Measurements from ENCODE around the gene TSNAX.
A peak's percentile ranks its signal among the peaks of the same experiment; 100 is the strongest.
"Not testable (repeated sequence)": the region's sequence is repeated elsewhere in the genome, so short reads cannot be mapped to it uniquely, and the experiment has no call there.

Gene TSNAX

DNA sequence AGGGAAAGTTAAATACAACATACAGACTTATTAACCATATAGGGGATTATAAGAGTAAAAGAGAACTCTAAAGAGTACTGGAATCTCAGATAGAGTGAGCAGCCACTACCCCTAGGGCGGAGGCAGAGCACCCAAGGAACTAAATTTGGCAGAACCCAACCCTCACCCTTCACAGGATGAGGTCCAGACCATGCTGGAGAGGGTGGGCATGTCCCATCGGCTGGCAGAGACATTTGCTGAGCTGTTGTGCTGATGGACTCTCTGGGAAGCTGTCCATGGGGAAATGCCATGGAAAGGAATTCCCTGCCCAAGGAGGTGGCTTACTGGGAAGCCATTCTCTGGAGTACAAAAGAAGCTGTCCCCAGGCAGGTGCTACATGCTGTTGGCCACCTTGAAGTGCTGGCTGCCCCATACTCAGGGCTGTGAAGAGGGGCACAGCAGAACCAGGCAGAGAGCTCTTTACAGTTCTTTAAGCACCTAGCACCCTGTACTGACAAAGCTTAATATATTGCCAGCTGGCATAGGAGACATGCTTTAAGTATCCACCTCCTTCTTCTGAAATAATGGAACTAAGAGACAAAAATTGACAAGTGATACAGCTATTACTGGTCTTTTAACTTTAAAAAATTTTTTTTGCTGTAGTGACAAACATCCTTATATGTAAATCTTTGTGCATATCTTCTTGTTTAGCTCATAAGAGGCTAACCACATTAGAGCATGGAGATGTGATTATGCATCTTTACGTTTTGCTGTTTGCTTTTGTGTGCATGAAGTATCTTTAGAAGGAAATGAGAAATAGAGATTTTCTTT lies 29.6 kb downstream of the TSNAX start:
- DNase-seq (ENCODE audit: extremely low spot score, insufficient read length, low read depth) (no peak), FAIRE-seq (no peak)

DNA sequence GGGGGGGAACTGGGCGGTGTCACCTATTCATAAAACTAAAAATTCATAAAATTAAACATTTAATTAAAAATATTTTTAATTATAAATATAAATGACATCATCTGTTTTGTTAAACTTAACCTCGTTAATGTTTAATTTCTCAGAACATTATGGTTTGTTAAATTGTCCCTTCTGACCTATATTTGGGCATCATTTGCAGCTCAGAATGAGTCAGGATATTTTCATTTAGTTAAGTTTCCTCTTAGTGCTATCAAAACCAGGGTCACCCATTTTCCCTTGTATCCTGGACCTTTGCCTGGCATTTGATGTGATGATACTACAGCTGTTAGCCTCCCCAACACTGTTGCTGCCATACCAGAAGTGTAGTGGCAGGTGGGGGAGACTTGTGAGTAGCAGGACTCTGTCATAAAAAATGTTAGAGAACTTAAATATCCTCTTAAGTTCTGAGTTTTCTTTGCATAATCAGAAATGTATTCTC lies 30.3 kb downstream of the TSNAX start:
- no peak for FAIRE-seq
- DNase-seq (ENCODE audit: extremely low spot score, insufficient read length, low read depth): no peak

DNA sequence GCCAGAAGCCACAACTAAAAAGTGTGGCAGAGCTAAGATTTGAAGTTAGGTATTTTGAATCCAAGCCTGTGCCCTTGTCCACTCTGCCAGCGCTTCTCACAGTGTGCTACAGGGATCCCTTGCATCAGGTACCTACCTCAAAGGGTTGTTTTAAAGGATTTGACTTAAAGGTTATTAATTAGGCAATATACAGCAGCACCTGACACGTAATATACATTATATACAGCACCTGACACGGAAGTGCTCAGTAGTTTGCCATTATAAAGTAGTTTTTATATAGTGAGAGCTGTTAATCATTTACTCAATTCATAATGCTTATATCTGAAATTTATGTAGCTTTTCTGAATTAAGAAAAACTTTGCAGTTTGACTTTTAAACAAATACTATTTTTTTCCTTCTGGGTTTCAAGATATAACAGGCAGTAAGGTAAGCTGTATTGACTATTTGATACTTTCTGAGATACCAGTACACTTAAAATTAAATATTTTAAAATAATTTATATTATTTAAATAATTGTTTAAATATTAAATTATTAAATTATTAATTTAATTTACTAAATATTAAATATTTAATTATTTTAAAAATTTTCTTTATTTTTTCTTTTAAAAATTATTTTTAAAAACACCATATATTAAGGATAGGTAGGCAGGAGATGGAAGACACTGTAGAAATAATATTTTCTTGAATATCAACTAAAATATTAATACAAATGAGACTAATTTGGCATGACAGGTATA lies 33.3 kb downstream of the TSNAX start:
- FAIRE-seq: no peak
- DNase-seq (ENCODE audit: extremely low spot score, insufficient read length, low read depth): no peak

DNA sequence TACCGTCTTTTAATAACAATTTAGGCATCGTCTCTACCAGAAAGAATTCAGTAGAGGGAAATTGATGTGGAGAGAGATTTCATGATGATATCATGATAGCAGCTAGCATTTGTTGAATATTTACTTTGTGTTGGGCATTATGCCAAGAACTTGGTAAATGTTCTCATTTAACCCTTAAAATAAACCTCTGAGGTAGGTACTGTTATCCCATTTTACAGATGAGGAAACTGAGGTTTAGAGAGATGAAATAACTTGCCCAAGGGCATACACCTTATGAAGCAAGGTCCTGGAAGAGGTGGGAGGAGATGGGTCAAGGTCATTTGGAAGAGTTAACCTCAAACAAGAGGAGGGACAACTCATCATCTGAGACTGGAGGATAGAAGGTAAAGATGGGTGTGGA lies 34.8 kb downstream of the TSNAX start:
- no peak for DNase-seq (ENCODE audit: extremely low spot score, insufficient read length, low read depth)
- no peak for FAIRE-seq

DNA sequence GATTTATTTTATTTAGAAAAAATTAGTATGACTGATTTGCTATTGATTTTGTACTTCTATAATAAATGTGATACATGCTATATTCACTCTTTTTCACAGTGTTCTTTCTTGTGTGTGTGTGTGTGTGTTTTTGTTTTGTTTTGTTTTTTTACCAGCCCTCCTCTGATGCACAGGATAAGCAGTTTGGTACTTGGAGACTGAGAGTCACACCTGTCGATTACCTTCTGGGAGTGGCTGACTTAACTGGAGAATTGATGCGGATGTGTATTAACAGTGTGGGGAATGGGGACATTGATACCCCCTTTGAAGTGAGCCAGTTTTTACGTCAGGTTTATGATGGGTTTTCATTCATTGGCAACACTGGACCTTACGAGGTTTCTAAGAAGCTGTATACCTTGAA lies 35.9 kb downstream of the TSNAX start:
- DNase-seq (ENCODE audit: extremely low spot score, insufficient read length, low read depth): no peak
- no peak for FAIRE-seq

DNA sequence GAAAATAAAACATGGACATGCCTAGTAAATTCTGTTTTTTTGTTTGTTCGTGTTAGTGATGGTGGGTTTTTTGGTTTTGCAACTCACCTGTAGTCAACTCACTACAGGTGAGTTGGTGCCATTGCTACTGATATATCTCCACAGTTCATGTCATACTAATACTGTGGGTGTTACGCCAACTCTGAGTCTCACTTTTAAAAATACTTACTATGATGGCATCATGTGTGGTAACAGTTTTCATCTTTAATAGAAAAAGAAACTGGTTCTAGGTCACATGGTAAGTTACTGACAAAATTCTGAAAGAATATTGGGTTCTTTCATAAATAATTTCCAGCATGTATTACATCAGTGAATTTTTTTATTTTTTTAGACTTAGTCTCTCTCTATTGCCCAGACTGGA lies 38.0 kb downstream of the TSNAX start:
- no peak for FAIRE-seq
- no peak for DNase-seq (ENCODE audit: extremely low spot score, insufficient read length, low read depth)

DNA sequence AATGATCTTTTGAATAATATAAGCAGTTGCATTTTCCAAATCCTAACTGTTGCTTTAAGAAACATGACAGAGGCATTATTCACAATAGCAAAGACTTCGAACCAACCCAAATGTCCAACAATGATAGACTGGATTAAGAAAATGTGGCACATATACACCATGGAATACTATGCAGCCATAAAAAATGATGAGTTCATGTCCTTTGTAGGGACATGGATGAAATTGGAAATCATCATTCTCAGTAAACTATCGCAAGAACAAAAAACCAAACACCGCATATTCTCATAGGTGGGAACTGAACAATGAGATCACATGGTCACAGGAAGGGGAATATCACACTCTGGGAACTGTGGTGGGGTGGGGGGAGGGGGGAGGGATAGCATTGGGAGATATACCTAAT lies 41.8 kb downstream of the TSNAX start:
- not testable (repeated sequence) for FAIRE-seq; DNase-seq (ENCODE audit: extremely low spot score, insufficient read length, low read depth)

DNA sequence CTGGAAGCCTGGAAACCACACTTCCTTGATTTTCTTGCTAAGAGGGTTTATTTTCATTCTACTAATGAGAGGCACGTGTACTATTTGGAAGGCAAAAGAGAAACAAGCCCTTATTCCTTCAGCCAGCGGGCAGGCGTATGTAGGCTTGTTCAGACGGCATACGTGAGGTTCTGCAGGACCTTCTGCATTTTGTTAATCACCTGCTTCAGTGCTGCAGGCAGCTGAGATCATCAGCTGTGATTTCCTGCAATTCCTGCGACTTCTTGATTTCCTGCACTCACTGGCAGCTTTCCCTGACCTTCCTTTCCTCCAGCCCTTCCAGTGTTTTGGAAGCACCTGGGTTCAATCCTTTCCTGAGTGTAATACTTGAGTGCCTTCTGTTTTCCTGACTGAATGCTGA lies 43.4 kb downstream of the TSNAX start:
- DNase-seq (ENCODE audit: extremely low spot score, insufficient read length, low read depth): no peak
- no peak for FAIRE-seq

DNA sequence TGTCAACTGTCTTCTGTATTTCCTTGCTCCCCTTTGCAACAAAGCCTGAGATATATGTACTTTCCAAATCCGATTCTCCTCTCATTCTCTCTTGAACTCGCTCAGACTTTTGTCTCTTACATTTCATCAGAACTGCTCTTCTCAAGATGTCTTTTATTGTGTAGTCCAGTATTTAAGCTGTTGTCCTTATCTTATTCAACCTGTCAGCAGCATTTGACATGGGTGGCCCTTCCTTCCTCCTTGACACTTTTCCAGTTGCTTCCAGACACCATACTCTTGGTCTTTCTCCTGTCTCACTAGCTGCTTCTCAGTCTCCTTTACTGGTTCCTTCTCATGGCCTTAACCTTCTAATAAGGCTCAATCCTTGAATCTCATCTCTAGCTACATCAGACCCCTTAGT lies 47.0 kb downstream of the TSNAX start:
- FAIRE-seq (no peak), DNase-seq (ENCODE audit: extremely low spot score, insufficient read length, low read depth) (no peak)

DNA sequence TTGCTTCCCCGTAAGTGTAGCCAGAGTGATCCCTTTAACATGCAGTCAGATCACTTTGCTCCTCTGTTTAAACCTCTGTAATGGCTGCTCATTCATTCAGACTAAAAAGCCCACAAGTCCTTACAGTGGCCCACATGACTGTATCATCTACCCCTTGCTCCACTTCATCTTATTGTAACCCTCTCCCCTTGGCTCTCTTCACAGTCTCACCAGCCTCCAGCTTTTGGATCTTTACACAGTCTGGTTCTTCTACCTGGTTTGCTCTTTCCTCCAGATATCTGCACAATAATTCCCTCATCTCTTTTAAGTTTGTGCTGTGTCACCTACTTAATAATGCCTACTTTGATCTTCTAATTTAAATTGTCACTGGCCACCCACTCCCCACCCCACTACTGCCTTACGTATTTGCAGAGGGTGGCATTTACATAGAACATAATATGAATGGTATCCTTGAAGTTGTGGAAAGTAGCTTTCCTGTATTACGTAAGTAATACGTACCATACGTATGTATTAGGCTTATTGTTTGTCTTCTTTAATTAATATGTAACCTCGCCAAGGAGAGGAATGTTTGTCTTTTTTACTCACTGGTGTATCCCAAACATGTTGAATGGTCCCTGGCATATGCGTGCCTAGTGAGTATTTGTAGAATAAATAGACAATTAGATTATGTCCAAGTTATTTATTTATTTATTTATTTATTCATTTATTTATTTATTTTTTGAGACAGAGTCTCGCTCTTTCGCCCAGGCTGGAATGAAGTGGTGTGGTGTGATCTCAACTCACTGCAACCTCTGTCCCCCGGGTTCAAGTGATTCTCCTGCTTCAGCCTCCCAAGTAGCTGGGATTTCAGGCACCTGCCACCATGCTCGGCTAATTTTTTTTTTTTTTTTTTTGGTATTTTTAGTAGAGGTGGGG lies 48.6 kb downstream of the TSNAX start:
- no peak for DNase-seq (ENCODE audit: extremely low spot score, insufficient read length, low read depth)
- FAIRE-seq: no peak

DNA sequence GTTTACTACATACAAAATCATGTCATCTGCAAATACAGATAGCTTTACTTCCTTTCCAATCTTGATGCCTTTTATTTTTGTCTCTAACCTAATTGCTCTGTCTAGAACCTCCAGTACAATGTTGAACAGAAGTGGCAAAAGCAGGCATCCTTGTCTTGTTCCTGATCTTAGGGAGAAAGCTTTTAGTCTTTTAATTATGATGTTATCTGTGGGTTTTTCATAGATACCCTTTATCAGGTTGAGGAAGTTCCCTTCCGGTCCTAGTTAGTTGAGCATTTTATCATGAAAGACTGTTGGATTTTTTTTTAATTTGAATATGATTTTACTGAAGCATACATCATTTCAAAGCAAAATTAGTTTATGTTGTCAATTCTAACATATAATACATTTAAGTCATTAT lies 52.4 kb downstream of the TSNAX start:
- DNase-seq (ENCODE audit: extremely low spot score, insufficient read length, low read depth) (no peak), FAIRE-seq (no peak)

DNA sequence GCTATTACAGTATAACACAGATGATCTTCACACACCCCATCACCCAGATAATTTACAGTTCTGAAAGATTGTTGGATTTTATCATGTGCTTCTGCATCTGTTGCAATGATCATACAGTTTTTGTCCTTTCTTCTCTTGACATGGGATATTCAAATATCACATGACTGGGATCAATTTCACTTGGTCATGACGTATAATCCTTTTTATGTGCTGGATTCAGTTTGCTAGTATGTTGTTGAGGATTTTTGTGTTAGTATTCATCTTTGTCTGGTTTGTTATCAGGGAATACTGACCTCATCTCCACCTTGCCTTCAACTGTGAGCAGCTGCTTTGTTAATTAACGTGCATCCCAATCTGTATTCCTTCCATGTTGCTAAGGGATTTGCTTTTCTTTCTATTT lies 53.4 kb downstream of the TSNAX start:
- DNase-seq (ENCODE audit: extremely low spot score, insufficient read length, low read depth): no peak
- FAIRE-seq: no peak

DNA sequence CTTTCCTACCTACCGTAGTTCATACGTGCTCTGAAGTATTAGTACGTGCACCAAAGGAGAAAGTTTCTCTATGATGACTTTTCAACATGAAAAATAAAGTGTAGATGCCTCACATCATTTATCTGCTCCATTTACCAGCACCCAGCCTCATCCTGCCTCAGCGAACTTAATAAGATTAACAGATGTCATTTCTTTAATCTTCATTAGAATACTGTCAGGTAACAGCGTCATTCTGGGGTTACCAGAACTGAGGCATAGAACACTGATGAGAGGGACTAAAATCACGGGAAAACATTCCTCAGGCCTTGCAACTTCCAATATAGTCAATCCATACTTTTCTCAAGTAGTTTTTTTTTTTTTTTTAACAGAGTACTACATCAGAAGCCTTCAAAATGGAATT lies 54.9 kb downstream of the TSNAX start:
- no peak for DNase-seq (ENCODE audit: extremely low spot score, insufficient read length, low read depth)
- no peak for FAIRE-seq

DNA sequence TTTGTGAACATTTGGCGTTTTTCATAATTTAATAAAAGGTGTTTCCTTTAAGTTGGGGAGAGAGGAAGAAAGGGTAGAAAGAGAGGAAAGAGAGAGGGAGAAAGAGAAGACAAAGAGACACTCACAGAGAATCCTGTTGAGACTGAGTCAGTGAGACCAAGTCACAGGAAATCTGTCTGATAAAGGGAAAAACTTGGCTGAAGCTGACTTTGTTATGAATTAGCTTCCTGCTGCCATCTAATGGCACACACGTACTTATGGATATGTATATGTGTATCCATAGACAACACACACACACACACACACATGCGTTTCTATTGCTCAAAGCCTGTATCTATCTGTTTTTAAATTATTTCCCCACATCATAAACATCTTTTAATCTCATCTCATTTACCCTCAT lies 55.6 kb downstream of the TSNAX start:
- FAIRE-seq (no peak), DNase-seq (ENCODE audit: extremely low spot score, insufficient read length, low read depth) (no peak)

DNA sequence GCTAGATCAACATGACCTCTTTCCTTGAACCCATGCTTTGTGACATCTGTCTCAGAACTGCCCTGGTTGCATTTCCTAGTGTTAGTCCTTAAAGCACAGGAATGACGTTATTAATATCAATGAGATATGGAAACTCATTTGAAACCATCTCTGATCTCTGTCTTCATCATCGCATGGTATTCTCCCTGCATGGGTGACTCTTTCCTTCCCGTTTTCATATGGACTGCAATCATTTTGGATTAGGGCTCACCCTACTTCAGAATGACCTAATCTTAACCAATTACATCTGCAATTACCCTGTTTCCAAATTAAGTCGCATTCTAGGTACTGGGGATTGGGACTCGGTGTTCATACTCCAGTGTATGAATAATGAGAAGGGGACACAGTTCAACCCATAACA lies 56.5 kb downstream of the TSNAX start:
- FAIRE-seq: no peak
- DNase-seq (ENCODE audit: extremely low spot score, insufficient read length, low read depth): no peak

DNA sequence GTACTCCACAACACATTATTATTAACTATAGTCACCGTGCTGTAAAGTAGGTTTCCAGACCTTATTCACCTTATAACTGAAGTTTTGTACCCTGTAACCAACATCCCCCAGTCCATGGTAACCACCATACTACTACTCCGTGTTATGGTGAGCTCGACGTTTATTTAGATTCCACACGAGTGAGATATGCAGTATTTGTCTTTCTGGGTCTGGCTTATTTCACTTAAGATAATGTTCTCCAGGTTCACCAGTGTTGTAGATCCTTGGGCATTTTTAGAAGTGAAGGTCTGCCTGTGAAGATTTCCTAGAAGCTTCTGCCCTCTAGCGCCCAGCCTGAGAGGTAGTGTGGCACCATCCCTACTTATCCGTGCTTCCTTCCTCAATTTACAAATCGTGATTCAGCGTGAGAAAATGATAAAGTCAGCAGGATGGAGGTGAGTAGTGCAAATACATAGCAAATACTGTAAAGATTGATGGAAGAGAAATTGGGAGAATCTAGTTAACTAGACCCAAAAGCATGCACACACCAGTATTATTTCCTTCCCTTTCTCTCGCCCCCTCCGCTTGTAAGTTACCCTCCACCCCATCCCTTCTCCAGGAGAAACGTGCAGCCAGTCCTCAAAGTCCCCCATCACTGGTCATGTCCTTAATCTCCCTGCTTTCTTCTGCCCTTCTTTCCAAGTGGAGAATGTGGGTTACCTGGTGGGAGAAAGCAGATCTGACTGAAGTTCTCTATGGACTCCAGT lies 62.2 kb downstream of the TSNAX start:
- DNase-seq (ENCODE audit: extremely low spot score, insufficient read length, low read depth): no peak
- peak; percentile 61 for FAIRE-seq

DNA sequence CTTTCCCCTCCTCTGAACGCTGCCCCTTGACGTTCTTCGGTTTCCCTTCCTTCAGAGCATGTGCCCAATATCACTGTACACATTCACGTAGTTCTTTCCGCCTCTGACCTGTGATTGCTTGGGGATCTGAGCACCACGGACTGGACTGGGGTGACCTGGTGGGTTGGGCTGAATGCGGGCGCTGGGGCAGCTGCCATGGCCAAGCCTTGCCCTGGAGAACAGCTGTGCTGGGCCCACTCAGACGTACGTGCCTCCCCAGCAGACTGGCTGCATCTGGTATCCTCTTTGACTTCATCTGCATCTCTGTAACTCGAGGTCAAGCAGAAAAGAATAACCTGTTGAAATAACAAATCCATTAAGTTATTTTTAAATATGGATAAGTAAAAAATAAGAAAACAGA lies 63.0 kb downstream of the TSNAX start:
- FAIRE-seq (no peak), DNase-seq (ENCODE audit: extremely low spot score, insufficient read length, low read depth) (no peak)

DNA sequence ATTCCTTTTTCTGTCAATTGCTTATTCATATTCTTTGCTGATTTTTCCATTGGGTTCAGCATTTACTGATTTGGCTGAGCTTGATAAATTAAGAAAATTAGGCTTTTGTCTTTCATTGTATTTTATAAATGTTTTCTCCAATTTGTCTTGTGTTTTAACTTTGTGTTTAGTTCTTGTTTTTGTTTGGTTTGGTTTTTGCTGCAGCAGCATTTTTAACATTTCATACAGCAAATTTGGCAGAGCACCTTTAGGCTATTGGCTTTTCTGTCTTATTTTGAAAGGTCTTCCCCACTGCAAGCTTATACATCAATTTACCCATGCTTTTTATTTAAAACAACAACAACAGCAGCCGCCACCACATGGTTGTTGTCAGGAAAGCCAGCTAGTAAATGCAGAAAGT lies 64.3 kb downstream of the TSNAX start:
- DNase-seq (ENCODE audit: extremely low spot score, insufficient read length, low read depth) (no peak), FAIRE-seq (no peak)

DNA sequence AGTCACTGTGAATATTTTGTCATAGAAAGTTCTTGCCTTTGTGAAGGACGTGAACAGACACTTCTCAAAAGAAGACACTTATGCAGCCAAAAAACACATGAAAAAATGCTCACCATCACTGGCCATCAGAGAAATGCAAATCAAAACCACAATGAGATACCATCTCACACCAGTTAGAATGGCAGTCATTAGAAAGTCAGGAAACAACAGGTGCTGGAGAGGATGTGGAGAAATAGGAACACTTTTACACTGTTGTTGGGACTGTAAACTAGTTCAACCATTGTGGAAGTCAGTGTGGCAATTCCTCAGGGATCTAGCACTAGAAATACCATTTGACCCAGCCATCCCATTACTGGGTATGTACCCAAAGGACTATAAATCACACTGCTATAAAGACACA lies 64.8 kb downstream of the TSNAX start:
- DNase-seq (ENCODE audit: extremely low spot score, insufficient read length, low read depth); FAIRE-seq: not testable (repeated sequence)

DNA sequence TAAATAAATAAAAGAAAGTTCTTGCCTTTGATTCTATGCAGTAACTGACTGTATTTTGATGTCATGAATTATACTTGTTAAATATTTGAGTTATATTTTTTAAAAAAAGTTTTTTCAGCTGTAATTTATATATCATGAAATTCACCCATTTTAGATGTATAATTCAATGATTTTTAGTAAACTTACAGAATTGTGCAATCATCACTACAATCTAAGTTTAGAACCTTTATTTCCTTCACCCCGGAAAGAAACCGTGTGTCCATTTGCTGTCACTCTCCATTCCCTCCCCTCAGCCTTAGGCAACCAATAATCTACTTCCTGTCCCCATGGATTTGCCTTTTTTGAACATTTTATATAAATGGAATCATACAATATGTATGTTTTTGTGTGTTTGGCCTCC lies 65.7 kb downstream of the TSNAX start:
- no peak for FAIRE-seq
- DNase-seq (ENCODE audit: extremely low spot score, insufficient read length, low read depth): no peak

Data from GM18507 (cell line).